ENCODE data around the gene RPS6KC1. TPM values are rescaled to one million over a fixed set of nuclear protein-coding genes. Genes with fewer than 3 reads are reported as not detected.

The RPS6KC1 gene
- total RNA-seq, 1 experiment from 2014 or later: 16.9 TPM

DNA sequence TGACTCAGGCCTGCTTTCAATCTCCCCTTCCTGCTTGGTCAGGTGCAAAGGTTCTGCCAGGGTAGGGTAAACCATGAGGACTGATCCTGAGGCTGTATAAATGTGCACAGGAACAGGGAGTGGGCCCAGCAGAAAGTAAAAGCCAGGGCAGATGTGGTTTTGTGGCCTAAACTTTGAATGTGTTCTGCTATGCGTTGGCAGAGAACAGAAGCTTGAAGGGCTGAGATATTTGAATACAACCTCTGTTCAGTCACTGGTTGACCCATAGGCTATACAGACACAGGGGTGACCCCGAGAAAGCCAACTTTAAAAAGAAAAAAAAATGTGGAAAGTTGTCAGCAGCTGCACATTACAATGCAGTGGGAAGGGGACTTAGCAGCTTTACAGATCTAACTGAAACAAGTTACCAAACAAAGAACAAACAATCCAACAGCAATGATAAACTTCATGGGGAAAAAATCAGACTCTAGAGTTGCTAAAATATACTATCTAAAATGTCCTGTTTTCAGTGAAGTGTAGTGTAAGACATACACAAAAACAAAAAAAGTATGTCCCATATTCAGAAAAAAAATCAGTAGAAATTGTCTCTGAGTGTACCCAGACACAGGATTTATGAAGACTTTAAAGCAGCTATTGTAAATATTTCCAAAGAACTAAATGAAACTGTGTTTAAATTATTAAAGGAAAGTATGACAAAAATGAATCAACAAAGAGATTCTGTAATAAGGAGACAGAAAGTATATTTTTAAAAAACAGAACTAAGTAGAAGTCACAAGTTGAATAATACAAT, 216.1 kb downstream of the RPS6KC1 start:
- Histone ChIP-seq H3T11ph (ENCODE audit: low read length) (no peak overlapping the region), H3K79me2 (ENCODE audit: insufficient read depth, low read length) (no peaks in the 10 kb centered on the region), H3K4me1 (ENCODE audit: insufficient read depth, low read length) (no peaks in the 10 kb centered on the region), H2AK5ac (ENCODE audit: insufficient read length, low read length) (no peak overlapping the region), H4K91ac (ENCODE audit: insufficient read length, low read depth, low read length) (no peak overlapping the region), H3K14ac (ENCODE audit: insufficient read depth, low read length) (no peak overlapping the region), H2BK15ac (ENCODE audit: low read depth, low read length) (no peak overlapping the region), H3K56ac (ENCODE audit: insufficient read length, low read depth, low read length) (no peak overlapping the region), H3K79me1 (ENCODE audit: insufficient read depth, low read depth, low read length, poor library complexity, severe bottlenecking) (no peaks in the 10 kb centered on the region), H4K20me1 (ENCODE audit: control insufficient read depth, insufficient read depth, insufficient read length) (no peaks in the 10 kb centered on the region), H3K23ac (ENCODE audit: insufficient read length, low read depth, low read length) (no peak overlapping the region), H2BK120ac (ENCODE audit: low read depth, low read length, poor library complexity, severe bottlenecking) (no peak overlapping the region), H2BK20ac (ENCODE audit: low read depth, low read length, poor library complexity, severe bottlenecking) (no peak overlapping the region), H4K5ac (ENCODE audit: insufficient read length, low read depth, low read length) (no peak overlapping the region), H4K8ac (replicated peaks; ENCODE audit: insufficient read length, low read depth, low read length) (no peak overlapping the region), H3K9me3 (ENCODE audit: control insufficient read depth, low read depth, low read length) (no peaks in the 10 kb centered on the region), H3K9ac (ENCODE audit: extremely low read depth, insufficient read length, low read length) (no peak overlapping the region), H3K18ac (ENCODE audit: insufficient read length, low read depth, low read length) (no peak overlapping the region), H3K4me2 (ENCODE audit: insufficient read depth, insufficient read length, low read length) (no peak overlapping the region), H3K23me2 (ENCODE audit: insufficient read length, low read depth, low read length, poor library complexity, severe bottlenecking) (no peaks in the 10 kb centered on the region), H2BK5ac (ENCODE audit: insufficient read length, low read length) (no peak overlapping the region), H3K27ac (ENCODE audit: insufficient read length, low read depth, low read length) (no peak overlapping the region), H2BK12ac (ENCODE audit: insufficient read length, low read depth, low read length) (no peak overlapping the region), H3K27me3 (ENCODE audit: insufficient read depth, low read length) (no peaks in the 10 kb centered on the region), H3K4ac (ENCODE audit: low read depth, low read length) (no peak overlapping the region), H2AFZ (ENCODE audit: low read length) (no peak overlapping the region)
- no peak overlapping the region for H3K4me3 Mint-ChIP-seq
- TF ChIP-seq, protein P1, sequence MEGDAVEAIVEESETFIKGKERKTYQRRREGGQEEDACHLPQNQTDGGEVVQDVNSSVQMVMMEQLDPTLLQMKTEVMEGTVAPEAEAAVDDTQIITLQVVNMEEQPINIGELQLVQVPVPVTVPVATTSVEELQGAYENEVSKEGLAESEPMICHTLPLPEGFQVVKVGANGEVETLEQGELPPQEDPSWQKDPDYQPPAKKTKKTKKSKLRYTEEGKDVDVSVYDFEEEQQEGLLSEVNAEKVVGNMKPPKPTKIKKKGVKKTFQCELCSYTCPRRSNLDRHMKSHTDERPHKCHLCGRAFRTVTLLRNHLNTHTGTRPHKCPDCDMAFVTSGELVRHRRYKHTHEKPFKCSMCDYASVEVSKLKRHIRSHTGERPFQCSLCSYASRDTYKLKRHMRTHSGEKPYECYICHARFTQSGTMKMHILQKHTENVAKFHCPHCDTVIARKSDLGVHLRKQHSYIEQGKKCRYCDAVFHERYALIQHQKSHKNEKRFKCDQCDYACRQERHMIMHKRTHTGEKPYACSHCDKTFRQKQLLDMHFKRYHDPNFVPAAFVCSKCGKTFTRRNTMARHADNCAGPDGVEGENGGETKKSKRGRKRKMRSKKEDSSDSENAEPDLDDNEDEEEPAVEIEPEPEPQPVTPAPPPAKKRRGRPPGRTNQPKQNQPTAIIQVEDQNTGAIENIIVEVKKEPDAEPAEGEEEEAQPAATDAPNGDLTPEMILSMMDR (conservative IDR thresholded peaks at IDR 0.05): no peak
- DNase-seq: no peak
- peaks cover 0 to 6% (median 0%) of the 10 kb centered on the region in 3 experiments; a peak in 3 of 7 replicates for H3K36me3 Mint-ChIP-seq (ENCODE audit: insufficient read depth in 1 of 3, low read depth in 3 of 3)
- no peak overlapping the region for H3K27ac Mint-ChIP-seq
- no peaks in the 10 kb centered on the region for H3K27me3 Mint-ChIP-seq (ENCODE audit: low read depth)
- H3K4me1 Mint-ChIP-seq: no peaks in the 10 kb centered on the region
- no peaks in the 10 kb centered on the region for H3K9me3 Mint-ChIP-seq
- no CpG with 5 or more reads among the region's 2 CpGs for WGBS (ENCODE audit: extremely low coverage, insufficient read length, low lambda C conversion rate)

Measured in H9 (cell line).